H1 (cell line): Measurements from ENCODE around the gene RPN2. TPM values are rescaled to one million over a fixed set of nuclear protein-coding genes. Genes with fewer than 3 reads are reported as not detected.

Experiments
- CTCF ChIA-PET: fragments of 300-600 bp; sonication (Branson Sonifier 250); formaldehyde crosslinking; loops from one replicate; lab custom pipeline; 2021; ENCODE audit not compliant: partially characterized antibody; lab: Charles Lee
- POLR2A ChIA-PET: fragments of 300-600 bp; sonication (Branson Sonifier 250); formaldehyde crosslinking; loops from one replicate; lab custom pipeline; 2021; ENCODE audit warnings: inconsistent platforms; ENCODE audit not compliant: partially characterized antibody; lab: Charles Lee
- DNase-seq, 2 experiments: peaks; one replicate each; pipeline versions ENCODE4 v3.0.0 to v3.0.0-alpha.2; 2010 to 2022; ENCODE audit warnings: low spot score in 2 of 2, low read depth in 1 of 2, mixed read lengths in 1 of 2
- FAIRE-seq: peaks from 2 replicates; lab custom pipeline; 2011; peaks lifted over from hg19 to GRCh38; lab: Jason Lieb, UNC
- H2AFZ ChIP-seq: 2 replicates; pipeline ENCODE4 v1.8.1; 2012; ENCODE audit warnings: low read length, inconsistent platforms
- H2AK5ac ChIP-seq: 2 replicates; pipeline ENCODE4 v1.6.1; 2013; ENCODE audit warnings: low read depth, low read length
- H2BK120ac ChIP-seq: replicated peaks from 2 replicates; pipeline ENCODE3; 2013; ENCODE audit warnings: low read depth, low read length, inconsistent platforms
- H2BK12ac ChIP-seq: 2 replicates; pipeline ENCODE4 v1.6.1; 2013; ENCODE audit warnings: low read depth, low read length
- H2BK15ac ChIP-seq: 2 replicates; pipeline ENCODE4 v1.6.1; 2013; ENCODE audit warnings: low read length
- H2BK20ac ChIP-seq: 2 replicates; pipeline ENCODE4 v1.6.1; 2013; ENCODE audit warnings: low read length
- H2BK5ac ChIP-seq: 2 replicates; pipeline ENCODE4 v1.6.1; 2013; ENCODE audit warnings: low read depth, low read length
- H3K14ac ChIP-seq: 2 replicates; pipeline ENCODE4 v1.6.1; 2013; ENCODE audit warnings: inconsistent platforms; ENCODE audit not compliant: insufficient read length
- H3K18ac ChIP-seq: 2 replicates; pipeline ENCODE4 v1.6.1; 2013; ENCODE audit warnings: low read length; ENCODE audit errors: extremely low read depth
- H3K23ac ChIP-seq: 2 replicates; pipeline ENCODE4 v1.6.1; 2013; ENCODE audit warnings: inconsistent platforms; ENCODE audit not compliant: insufficient read length
- H3K23me2 ChIP-seq: 2 replicates; pipeline ENCODE4 v1.6.1; 2013; ENCODE audit warnings: low read depth, low read length
- H3K27ac ChIP-seq: 2 replicates; pipeline ENCODE4 v1.6.1; 2011; ENCODE audit warnings: low read depth, low read length, inconsistent platforms
- H3K27me3 ChIP-seq, 4 experiments: replicated peaks in 1 of 4; 1 replicate in 1 of 4; 2 replicates in 3 of 4; pipeline versions ENCODE4 v1.6.1 to v1.8.1; 2011 to 2013; ENCODE audit warnings: low read length in 3 of 4, mild to moderate bottlenecking in 3 of 4, inconsistent platforms in 2 of 4, mixed read lengths in 2 of 4, moderate library complexity in 1 of 4; ENCODE audit not compliant: control insufficient read depth in 3 of 4, insufficient read depth in 3 of 4; ENCODE audit errors: extremely low read depth in 1 of 4
- H3K36me3 ChIP-seq, 4 experiments: 2 replicates each; pipeline versions ENCODE4 v1.6.1 to v1.8.1; 2011 to 2013; ENCODE audit warnings: mild to moderate bottlenecking in 4 of 4, low read length in 3 of 4, moderate library complexity in 2 of 4, control low read depth in 1 of 4, inconsistent platforms in 1 of 4; ENCODE audit not compliant: insufficient read depth in 4 of 4, control insufficient read depth in 2 of 4
- H3K4ac ChIP-seq: replicated peaks from 2 replicates; pipeline ENCODE3; 2013; ENCODE audit warnings: low read length, low read depth, mixed read lengths, inconsistent platforms; ENCODE audit not compliant: insufficient read length
- H3K4me1 ChIP-seq, 4 experiments: replicated peaks in 1 of 4; 1 replicate in 1 of 4; 2 replicates in 3 of 4; pipeline versions ENCODE4 v1.6.1 to v1.8.1; 2011 to 2013; ENCODE audit warnings: low read length in 3 of 4, inconsistent platforms in 2 of 4, mixed read lengths in 1 of 4; ENCODE audit not compliant: insufficient read depth in 4 of 4, control insufficient read depth in 3 of 4
- H3K4me2 ChIP-seq, 2 experiments: 2 replicates each; pipeline versions ENCODE4 v1.6.1 to v1.8.1; 2011 to 2013; ENCODE audit warnings: low read depth in 2 of 2, low read length in 2 of 2, control low read depth in 1 of 2, inconsistent platforms in 1 of 2, mild to moderate bottlenecking in 1 of 2; ENCODE audit not compliant: insufficient read depth in 1 of 2
- H3K4me3 ChIP-seq, 4 experiments: fragments of 200-600, 300-600 bp in 1 of 4; sonication (generic), shearing (Covaris generic), sonication (Bioruptor Twin) in 1 of 4; 2 replicates each; pipeline versions ENCODE4 v1.5.1 to v1.8.1; 2011 to 2016; ENCODE audit warnings: low read length in 4 of 4, low read depth in 3 of 4, control low read depth in 2 of 4, inconsistent platforms in 2 of 4, mild to moderate bottlenecking in 2 of 4, mixed read lengths in 1 of 4, moderate library complexity in 1 of 4; ENCODE audit not compliant: insufficient read depth in 2 of 4; ENCODE audit errors: extremely low read depth in 1 of 4
- H3K56ac ChIP-seq: replicated peaks from 2 replicates; pipeline ENCODE3; 2013; ENCODE audit warnings: low read depth, mild to moderate bottlenecking, mixed read lengths, low read length, inconsistent platforms; ENCODE audit not compliant: insufficient read length
- H3K79me1 ChIP-seq: 2 replicates; pipeline ENCODE4 v1.6.1; 2013; ENCODE audit warnings: low read depth, low read length, control low read depth
- H3K79me2 ChIP-seq, 2 experiments: 2 replicates each; pipeline versions ENCODE4 v1.6.1 to v1.8.1; 2012 to 2013; ENCODE audit warnings: low read length in 2 of 2, mild to moderate bottlenecking in 2 of 2, inconsistent platforms in 1 of 2; ENCODE audit not compliant: insufficient read depth in 2 of 2, control insufficient read depth in 1 of 2
- H3K9ac ChIP-seq, 4 experiments: replicated peaks in 1 of 4; 1 replicate in 1 of 4; 2 replicates in 3 of 4; pipeline versions ENCODE4 v1.6.1 to v1.8.1; 2011 to 2013; ENCODE audit warnings: low read depth in 3 of 4, low read length in 3 of 4, control low read depth in 2 of 4, mild to moderate bottlenecking in 2 of 4, moderate library complexity in 2 of 4, inconsistent platforms in 1 of 4; ENCODE audit errors: extremely low read depth in 1 of 4
- H3K9me3 ChIP-seq, 2 experiments: 2 replicates each; pipeline versions ENCODE4 v1.6.1 to v1.8.1; 2012 to 2013; ENCODE audit warnings: mild to moderate bottlenecking in 2 of 2, moderate library complexity in 2 of 2, control low read depth in 1 of 2, inconsistent platforms in 1 of 2, low read depth in 1 of 2, low read length in 1 of 2, mixed read lengths in 1 of 2; ENCODE audit not compliant: insufficient read depth in 2 of 2
- H4K20me1 ChIP-seq, 2 experiments: replicated peaks in 1 of 2; 2 replicates each; pipeline versions ENCODE3 to v1.8.1; 2011 to 2013; ENCODE audit warnings: inconsistent platforms in 2 of 2, low read length in 2 of 2, mild to moderate bottlenecking in 1 of 2; ENCODE audit not compliant: insufficient read depth in 2 of 2, control insufficient read depth in 1 of 2
- H4K5ac ChIP-seq: 2 replicates; pipeline ENCODE4 v1.6.1; 2013; ENCODE audit warnings: low read length, low read depth, mixed read lengths, inconsistent platforms; ENCODE audit not compliant: insufficient read length
- H4K8ac ChIP-seq: 2 replicates; pipeline ENCODE4 v1.8.0; 2013; ENCODE audit warnings: mild to moderate bottlenecking, moderate library complexity, low read length, inconsistent platforms; ENCODE audit not compliant: insufficient read depth; ENCODE audit errors: extremely low read depth
- H4K91ac ChIP-seq: replicated peaks from 2 replicates; pipeline ENCODE3; 2013; ENCODE audit warnings: low read length, mixed read lengths, inconsistent platforms; ENCODE audit not compliant: insufficient read length
- WGBS, 2 experiments: shearing (Covaris generic) in 1 of 2; methylation state at CpG; one replicate each; pipeline versions ENCODE4 v1.1.6 to v1.1.7; 2013 to 2015; ENCODE audit warnings: low lambda C conversion rate in 2 of 2, mixed read lengths in 2 of 2, inconsistent platforms in 1 of 2, low coverage in 1 of 2, missing lambda C conversion rate in 1 of 2; ENCODE audit not compliant: insufficient replicate concordance in 2 of 2, insufficient coverage in 1 of 2, insufficient read length in 1 of 2; ENCODE audit errors: extremely low coverage in 1 of 2, missing lambda C conversion rate in 1 of 2; 5-methylcytosine and 5-hydroxymethylcytosine counted together
- polyA plus RNA-seq, 7 experiments: library from polyadenylated mRNA; depleted of rRNA in 3 of 7; stranded (reverse) in 5 of 7; unstranded in 2 of 7; fragments of >200 nt in 5 of 7; fragments of 200-250 nt in 2 of 7; gene quantifications; 1 replicate in 5 of 7; 2 replicates in 1 of 7; 4 replicates in 1 of 7; pipeline versions ENCODE4 v1.2.1 to v1.2.3, GENCODE V29; 2011 to 2013; ENCODE audit warnings: missing spikeins in 2 of 7, mixed read lengths in 2 of 7
- total RNA-seq: library from RNA; stranded (reverse); fragmentation: NEBNext Ultra II Directional; extraction: Animal tissue kit (Norgen Biotek cat#: 25700); gene quantifications from 2 replicates; pipeline ENCODE4 v1.2.1, GENCODE V29; 2021

RPN2 gene
- total and polyA plus RNA-seq, 2 of the 8 experiments (the other 6 are each of a cell fraction or from before 2014, with no cell fraction given), result 236 to 379 TPM

DNA sequence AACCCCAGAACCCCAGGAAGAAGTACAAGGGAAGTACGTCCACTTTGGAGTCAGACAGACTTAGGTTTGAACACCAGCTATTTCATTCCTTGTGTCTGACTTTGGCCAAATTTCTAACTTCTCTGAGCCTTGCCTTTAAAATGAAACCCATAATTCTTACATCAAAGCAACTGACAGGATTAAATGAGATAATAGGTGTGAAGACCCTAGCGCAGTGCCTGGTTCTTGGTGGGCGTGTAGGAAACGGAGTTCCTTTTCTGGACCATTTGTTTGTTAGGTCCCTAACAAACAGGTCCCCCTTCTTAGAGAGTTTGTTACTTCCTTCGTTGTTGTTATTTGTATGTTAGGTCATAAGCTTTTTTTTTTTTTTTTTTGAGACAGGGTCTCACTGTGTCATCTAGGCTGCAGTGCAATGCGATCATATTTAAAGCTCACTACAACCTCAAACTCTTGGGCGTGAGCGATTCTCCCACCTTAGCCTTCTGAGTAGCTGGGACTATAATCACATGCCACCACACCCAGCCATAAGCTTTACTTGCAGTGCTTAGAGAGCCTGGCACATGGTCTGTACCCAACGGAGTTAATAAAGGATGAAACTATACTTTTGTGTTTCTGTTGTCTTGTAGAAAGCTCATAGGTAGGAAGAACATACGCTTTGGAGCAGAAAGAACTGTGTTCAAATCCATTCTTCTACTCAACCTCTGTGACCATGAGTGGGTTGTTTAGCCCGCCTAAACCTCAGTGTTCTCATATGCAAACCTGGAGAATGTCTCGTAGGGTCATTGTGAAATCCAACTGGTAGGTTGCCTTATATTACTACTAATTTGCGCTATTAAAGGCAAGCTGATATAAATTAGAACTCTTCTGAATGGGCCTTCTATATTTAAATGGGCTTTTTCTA, 22.0 kb downstream of the RPN2 start:
- no peak overlapping the region for H2BK12ac ChIP-seq
- no peaks in the 10 kb centered on the region for H3K27me3 ChIP-seq
- H3K9ac ChIP-seq, result no peak overlapping the region
- no peak overlapping the region for H2BK120ac ChIP-seq
- H3K23ac ChIP-seq, result no peak overlapping the region
- peaks cover 36 to 72% (median 54%) of the 10 kb centered on the region in 4 experiments for H3K36me3 ChIP-seq
- H4K8ac ChIP-seq, result no peak overlapping the region
- H3K79me2 ChIP-seq, result peaks cover 7 to 45% of the 10 kb centered on the region in 2 experiments
- H3K4me3 ChIP-seq, result no peak overlapping the region
- H3K56ac ChIP-seq, result no peak overlapping the region
- no peaks in the 10 kb centered on the region for H3K23me2 ChIP-seq
- no peak overlapping the region for H3K4ac ChIP-seq
- ChIA-PET CTCF (interaction anchor here (0.9 to 4.3 kb wide), 9 partner anchors 8 to 332 kb away, joined by 3 to 31 read pairs (median 5); no protein-coding TSS in a partner anchor), POLR2A (interaction anchor here (1.3 kb wide), 1 partner anchor 10 kb away, joined by 3 read pairs; no protein-coding TSS in a partner anchor)
- H3K9me3 ChIP-seq, result no peaks in the 10 kb centered on the region
- H3K18ac ChIP-seq, result no peak overlapping the region
- DNase-seq (no peak), FAIRE-seq (no peak)
- 93% methylated on average over 13 of the region's 13 CpGs; no CpG with 5 or more reads in 1 of the 2 experiments for WGBS, 2 experiments
- no peak overlapping the region for H4K5ac ChIP-seq
- H4K91ac ChIP-seq, result no peak overlapping the region
- peaks cover 3 to 15% of the 10 kb centered on the region in 2 experiments for H4K20me1 ChIP-seq
- no peak overlapping the region for H3K14ac ChIP-seq
- no peak overlapping the region for H2BK20ac ChIP-seq
- peaks cover 20% of the 10 kb centered on the region for H3K79me1 ChIP-seq
- H2AK5ac ChIP-seq, result no peak overlapping the region
- H2BK15ac ChIP-seq, result no peak overlapping the region
- no peak overlapping the region for H2AFZ ChIP-seq
- no peaks in the 10 kb centered on the region for H3K4me1 ChIP-seq
- H3K4me2 ChIP-seq, result no peak overlapping the region
- H3K27ac ChIP-seq, result no peak overlapping the region
- no peak overlapping the region; the same call in 1 of the 2 replicates for H2BK5ac ChIP-seq
